Measurements from ENCODE around the gene FAM53B. TPM values are rescaled to one million over a fixed set of nuclear protein-coding genes. Genes with fewer than 3 reads are reported as not detected.
A peak's percentile ranks its signal among the peaks of the same experiment; 100 is the strongest.

FAM53B gene
- total and polyA plus RNA-seq, 7 experiments from 2014 or later: 3.9 to 51.5 (median 27.7) TPM

GRCh38 chr10:124640538-124641231 is 103.5 kb downstream of the FAM53B start:
- DNase-seq (no peak), ATAC-seq (peak; percentile 64)
- Histone ChIP-seq H3K36me3 (ENCODE audit: control insufficient read depth in 2 of 3, insufficient read depth in 3 of 3, low read length in 3 of 3) (no peaks in the 10 kb centered on the region), H3K4me3 (ENCODE audit: low read length) (no peak overlapping the region), H3K9me3 (ENCODE audit: control insufficient read depth in 2 of 3, low read length in 3 of 3) (no peaks in the 10 kb centered on the region), H3K4me1 (ENCODE audit: control insufficient read depth in 2 of 2, insufficient read depth in 2 of 2, low read length in 2 of 2) (peaks cover 52 to 61% of the 10 kb centered on the region in 2 donors), H3K27ac (ENCODE audit: low read depth, low read length) (peak overlapping the region; percentile 9), H3K27me3 (ENCODE audit: control insufficient read depth in 2 of 2, insufficient read depth in 2 of 2, low read length in 2 of 2) (no peaks in the 10 kb centered on the region)
- POLR2A ChIA-PET: interaction anchor here (0.8 to 1.2 kb wide), 2 partner anchors 14 to 99 kb away, joined by 3 to 4 read pairs; no protein-coding TSS in a partner anchor
- peaks cover 50 to 93% (median 77%) of the 10 kb centered on the region in 7 donors for H3K4me1 Mint-ChIP-seq
- no peaks in the 10 kb centered on the region for H3K27me3 Mint-ChIP-seq
- CTCF ChIA-PET: interaction anchor here (0.6 to 1.5 kb wide), 2 partner anchors 38 to 95 kb away, joined by 3 read pairs; no protein-coding TSS in a partner anchor
- intact Hi-C loops (cut with micrococcal nuclease): loop anchor here in 1 of 2 donors (10.0 kb wide), 2 partner anchors 164 to 226 kb away; partner anchors contain the start of genes ABRAXAS2 and OAT
- peak overlapping the region; percentile 33 to 74 (median 66) for H3K4me3 Mint-ChIP-seq
- H3K27ac Mint-ChIP-seq: peak overlapping the region; percentile 74 to 97 (median 84)
- H3K36me3 Mint-ChIP-seq: peaks cover 0 to 17% (median 5%) of the 10 kb centered on the region in 5 donors
- no peaks in the 10 kb centered on the region for H3K9me3 Mint-ChIP-seq

- H3K4me1 ChIP-seq (ENCODE audit: control insufficient read depth in 2 of 2, insufficient read depth in 2 of 2, low read length in 2 of 2): peaks cover 46 to 55% of the 10 kb centered on the region in 2 donors
- H3K27ac ChIP-seq (ENCODE audit: low read depth, low read length): no peak overlapping the region
- Mint-ChIP-seq H3K4me3 (peak overlapping the region in 3 of 10 donors; percentile 52 to 74 (median 66)), H3K36me3 (peaks cover 0 to 17% (median 5%) of the 10 kb centered on the region in 5 donors), H3K9me3 (no peaks in the 10 kb centered on the region), H3K4me1 (peaks cover 50 to 92% (median 76%) of the 10 kb centered on the region in 7 donors), H3K27me3 (no peaks in the 10 kb centered on the region), H3K27ac (peak overlapping the region in 7 of 9 donors; percentile 75 to 97 (median 84))
- DNase-seq: no peak
- ChIA-PET CTCF (interaction anchor here (1.5 kb wide), 1 partner anchor 39 kb away, joined by 3 read pairs; no protein-coding TSS in a partner anchor), POLR2A (interaction anchor here (0.8 to 1.2 kb wide), 2 partner anchors 13 to 100 kb away, joined by 3 to 4 read pairs; no protein-coding TSS in a partner anchor)
- intact Hi-C loops (cut with micrococcal nuclease): loop anchor here in 1 of 2 donors (10.0 kb wide), 2 partner anchors 165 to 225 kb away; partner anchors contain the start of genes ABRAXAS2 and OAT
- H3K27me3 ChIP-seq (ENCODE audit: control insufficient read depth in 2 of 2, insufficient read depth in 2 of 2, low read length in 2 of 2): no peaks in the 10 kb centered on the region
- H3K36me3 ChIP-seq (ENCODE audit: control insufficient read depth in 2 of 3, insufficient read depth in 3 of 3, low read length in 3 of 3): no peaks in the 10 kb centered on the region
- ATAC-seq: no peak
- H3K4me3 ChIP-seq (ENCODE audit: low read length): no peak overlapping the region
- no peaks in the 10 kb centered on the region for H3K9me3 ChIP-seq (ENCODE audit: control insufficient read depth in 2 of 3, low read length in 3 of 3)
Observed at GRCh38 chr10:124640056-124640455, 104.1 kb downstream of the FAM53B start.

GRCh38 chr10:124639646-124640045 is 104.5 kb downstream of the FAM53B start:
- DNase-seq (no peak), ATAC-seq (no peak)
- Histone ChIP-seq H3K27ac (ENCODE audit: low read depth, low read length) (no peak overlapping the region), H3K9me3 (ENCODE audit: control insufficient read depth in 2 of 3, low read length in 3 of 3) (no peaks in the 10 kb centered on the region), H3K4me1 (ENCODE audit: control insufficient read depth in 2 of 2, insufficient read depth in 2 of 2, low read length in 2 of 2) (peaks cover 46 to 55% of the 10 kb centered on the region in 2 donors), H3K27me3 (ENCODE audit: control insufficient read depth in 2 of 2, insufficient read depth in 2 of 2, low read length in 2 of 2) (no peaks in the 10 kb centered on the region), H3K4me3 (ENCODE audit: low read length) (no peak overlapping the region), H3K36me3 (ENCODE audit: control insufficient read depth in 2 of 3, insufficient read depth in 3 of 3, low read length in 3 of 3) (no peaks in the 10 kb centered on the region)
- no peaks in the 10 kb centered on the region for H3K27me3 Mint-ChIP-seq
- POLR2A ChIA-PET: interaction anchor here (1.1 to 3.7 kb wide), 2 partner anchors 12 to 80 kb away, joined by 3 to 14 read pairs; no protein-coding TSS in a partner anchor
- peak overlapping the region in 8 of 9 donors; percentile 41 to 97 (median 83) for H3K27ac Mint-ChIP-seq
- intact Hi-C loops (cut with micrococcal nuclease): loop anchor here in 1 of 2 donors (5.0 to 10.0 kb wide), 3 partner anchors 38 to 225 kb away; partner anchors contain the start of genes ABRAXAS2 and OAT
- H3K4me1 Mint-ChIP-seq: peaks cover 50 to 90% (median 77%) of the 10 kb centered on the region in 7 donors
- peaks cover under 1 to 17% (median 5%) of the 10 kb centered on the region in 5 donors for H3K36me3 Mint-ChIP-seq
- H3K9me3 Mint-ChIP-seq: peaks cover 0 to 1% (median 0%) of the 10 kb centered on the region in 11 donors
- CTCF ChIA-PET: interaction anchor here (0.7 to 1.5 kb wide), 5 partner anchors 8 to 102 kb away, joined by 3 read pairs; no protein-coding TSS in a partner anchor
- H3K4me3 Mint-ChIP-seq: no peak overlapping the region

- ATAC-seq (no peak), DNase-seq (no peak)
- no peaks in the 10 kb centered on the region for H3K36me3 ChIP-seq (ENCODE audit: control insufficient read depth in 2 of 3, insufficient read depth in 3 of 3, low read length in 3 of 3)
- Mint-ChIP-seq H3K4me1 (peaks cover 49 to 89% (median 78%) of the 10 kb centered on the region in 7 donors), H3K9me3 (peaks cover 0 to 4% (median 0%) of the 10 kb centered on the region in 11 donors), H3K36me3 (peaks cover 4 to 20% (median 5%) of the 10 kb centered on the region in 5 donors), H3K4me3 (no peak overlapping the region), H3K27me3 (no peaks in the 10 kb centered on the region), H3K27ac (peak overlapping the region in 8 of 9 donors; percentile 31 to 97 (median 80))
- no peak overlapping the region for H3K27ac ChIP-seq (ENCODE audit: low read depth, low read length)
- ChIA-PET POLR2A (interaction anchor here (1.1 to 3.7 kb wide), 3 partner anchors 9 to 80 kb away, joined by 3 to 14 read pairs (median 13); no protein-coding TSS in a partner anchor), CTCF (interaction anchor here (0.7 to 1.5 kb wide), 5 partner anchors 8 to 102 kb away, joined by 3 read pairs; no protein-coding TSS in a partner anchor)
- H3K4me3 ChIP-seq (ENCODE audit: low read length): no peak overlapping the region
- intact Hi-C loops (cut with micrococcal nuclease): loop anchor here in 1 of 2 donors (5.0 kb wide), 1 partner anchor 38 kb away; no protein-coding TSS in a partner anchor
- H3K9me3 ChIP-seq (ENCODE audit: control insufficient read depth in 2 of 3, low read length in 3 of 3): peaks cover 0 to under 1% (median 0%) of the 10 kb centered on the region in 3 experiments
- H3K4me1 ChIP-seq (ENCODE audit: control insufficient read depth in 2 of 2, insufficient read depth in 2 of 2, low read length in 2 of 2): peaks cover 46 to 57% of the 10 kb centered on the region in 2 donors
- no peaks in the 10 kb centered on the region for H3K27me3 ChIP-seq (ENCODE audit: control insufficient read depth in 2 of 2, insufficient read depth in 2 of 2, low read length in 2 of 2)
Observed at GRCh38 chr10:124639206-124639605, 105.0 kb downstream of the FAM53B start.

GRCh38 chr10:124637746-124638145 is 106.4 kb downstream of the FAM53B start:
- H3K36me3 Mint-ChIP-seq: peaks cover 2 to 27% (median 13%) of the 10 kb centered on the region in 5 donors
- ChIA-PET POLR2A (interaction anchor here (0.7 to 3.7 kb wide), 9 partner anchors 8 to 104 kb away, joined by 3 to 14 read pairs (median 4); no protein-coding TSS in a partner anchor), CTCF (interaction anchor here (0.9 to 3.9 kb wide), 9 partner anchors 8 to 103 kb away, joined by 3 to 29 read pairs (median 5); no protein-coding TSS in a partner anchor)
- Histone ChIP-seq H3K4me3 (ENCODE audit: low read length) (no peak overlapping the region), H3K36me3 (ENCODE audit: control insufficient read depth in 2 of 3, insufficient read depth in 3 of 3, low read length in 3 of 3) (no peaks in the 10 kb centered on the region), H3K27me3 (ENCODE audit: control insufficient read depth in 2 of 2, insufficient read depth in 2 of 2, low read length in 2 of 2) (no peaks in the 10 kb centered on the region), H3K4me1 (ENCODE audit: control insufficient read depth in 2 of 2, insufficient read depth in 2 of 2, low read length in 2 of 2) (peaks cover 46 to 55% of the 10 kb centered on the region in 2 donors), H3K27ac (ENCODE audit: low read depth, low read length) (peak overlapping the region; percentile 22), H3K9me3 (ENCODE audit: control insufficient read depth in 2 of 3, low read length in 3 of 3) (peaks cover 0 to 8% (median 0%) of the 10 kb centered on the region in 3 experiments)
- DNase-seq (no peak), ATAC-seq (no peak)
- peak overlapping the region; percentile 39 to 91 (median 79) for H3K4me3 Mint-ChIP-seq
- intact Hi-C loops (cut with micrococcal nuclease): loop anchor here in 1 of 2 donors (2.0 to 5.0 kb wide), 2 partner anchors 13 to 40 kb away; no protein-coding TSS in a partner anchor
- peaks cover 0 to 8% (median 0%) of the 10 kb centered on the region in 5 donors for H3K27me3 Mint-ChIP-seq
- peaks cover 45 to 85% (median 81%) of the 10 kb centered on the region in 7 donors for H3K4me1 Mint-ChIP-seq
- H3K27ac Mint-ChIP-seq: peak overlapping the region in 8 of 9 donors; percentile 77 to 97 (median 94)
- H3K9me3 Mint-ChIP-seq: peaks cover 0 to 11% (median 3%) of the 10 kb centered on the region in 11 donors

All from naive thymus-derived CD4-positive, alpha-beta T cell (primary cell).